CD4-positive, alpha-beta T cell treated with Interleukin-4 for 1 hour (primary cell): ENCODE measurements around the gene CLHC1.
"Not testable (repeated sequence)": the region's sequence is repeated elsewhere in the genome, so short reads cannot be mapped to it uniquely, and the experiment has no call there.

Experiments used
- DNase-seq, 2 donors: peaks; one replicate each; pipeline ENCODE4 v3.0.0-alpha.2; 2020 to 2022

CLHC1 gene

GRCh38 chr2:55232084-55232862 is at the start of gene CLHC1, which contains the start of gene RPS27A:
TSS of gene CLHC1 (minus strand) at chr2:55232293. CDS start at chr2:55222411, 9,882 bp downstream.
TSS of gene RPS27A (plus strand) at chr2:55232688. CDS start at chr2:55232825, 137 bp downstream.
- peak; percentile 92 to 95 for DNase-seq

- DNase-seq, result not testable (repeated sequence)
These were observed 48.9 kb upstream of the CLHC1 start for GRCh38 chr2:55280851-55281546.

GRCh38 chr2:55279859-55280424 is 47.8 kb upstream of the CLHC1 start:
- DNase-seq, result not testable (repeated sequence)

- not testable (repeated sequence) for DNase-seq
These were observed 47.2 kb upstream of the CLHC1 start for GRCh38 chr2:55279214-55279835.

GRCh38 chr2:55277310-55277709 is 45.2 kb upstream of the CLHC1 start:
- no peak for DNase-seq

- not testable (repeated sequence) for DNase-seq
These were observed 42.3 kb upstream of the CLHC1 start for GRCh38 chr2:55274346-55274745.

GRCh38 chr2:55269645-55269990 is 37.5 kb upstream of the CLHC1 start:
- DNase-seq, result peak in 1 of 2 donors; percentile 23

- DNase-seq, result peak; percentile 91
These were observed 37.0 kb upstream of the CLHC1 start, which contains the start of gene MTIF2 for GRCh38 chr2:55268907-55269644. TSS of gene MTIF2 (minus strand) at chr2:55269231. CDS start at chr2:55263858, 5,373 bp downstream.

GRCh38 chr2:55268288-55268906 is 36.3 kb upstream of the CLHC1 start:
- no peak for DNase-seq

GRCh38 chr2:55259586-55259985 is 27.5 kb upstream of the CLHC1 start:
- DNase-seq, result not testable (repeated sequence)

GRCh38 chr2:55252832-55253231 is 20.7 kb upstream of the CLHC1 start:
- no peak for DNase-seq

- no peak for DNase-seq
These were observed 14.9 kb upstream of the CLHC1 start for GRCh38 chr2:55247025-55247424.

- DNase-seq, result no peak
These were observed 13.3 kb upstream of the CLHC1 start for GRCh38 chr2:55245411-55245810.

GRCh38 chr2:55242617-55243016 is 10.5 kb upstream of the CLHC1 start:
- DNase-seq, result no peak

- not testable (repeated sequence) for DNase-seq
These were observed 9.5 kb upstream of the CLHC1 start for GRCh38 chr2:55241582-55241981.

- DNase-seq, result no peak
These were observed 7.6 kb upstream of the CLHC1 start for GRCh38 chr2:55239656-55240222.

- no peak for DNase-seq
These were observed 5.0 kb upstream of the CLHC1 start for GRCh38 chr2:55236992-55237543.

- DNase-seq, result no peak
These were observed 3.8 kb upstream of the CLHC1 start for GRCh38 chr2:55235724-55236538.

- no peak for DNase-seq
These were observed 1.5 kb upstream of the CLHC1 start for GRCh38 chr2:55233658-55233940.

- DNase-seq, result peak; percentile 68 to 74
These were observed 967 bp upstream of the CLHC1 start for GRCh38 chr2:55232863-55233657.
